H1 (cell line): Measurements from ENCODE around the gene ZNF566. TPM values are rescaled to one million over a fixed set of nuclear protein-coding genes. Genes with fewer than 3 reads are reported as not detected.

Source experiments
- CTCF ChIA-PET: fragments of 300-600 bp; sonication (Branson Sonifier 250); formaldehyde crosslinking; loops from one replicate; lab custom pipeline; 2021; ENCODE audit not compliant: partially characterized antibody; lab: Charles Lee
- POLR2A ChIA-PET: fragments of 300-600 bp; sonication (Branson Sonifier 250); formaldehyde crosslinking; loops from one replicate; lab custom pipeline; 2021; ENCODE audit warnings: inconsistent platforms; ENCODE audit not compliant: partially characterized antibody; lab: Charles Lee
- DNase-seq, 2 experiments: peaks; one replicate each; pipeline versions ENCODE4 v3.0.0 to v3.0.0-alpha.2; 2010 to 2022; ENCODE audit warnings: low spot score in 2 of 2, low read depth in 1 of 2, mixed read lengths in 1 of 2
- FAIRE-seq: peaks from 2 replicates; lab custom pipeline; 2011; peaks lifted over from hg19 to GRCh38; lab: Jason Lieb, UNC
- H2AFZ ChIP-seq: 2 replicates; pipeline ENCODE4 v1.8.1; 2012; ENCODE audit warnings: low read length, inconsistent platforms
- H2AK5ac ChIP-seq: 2 replicates; pipeline ENCODE4 v1.6.1; 2013; ENCODE audit warnings: low read depth, low read length
- H2BK120ac ChIP-seq: replicated peaks from 2 replicates; pipeline ENCODE3; 2013; ENCODE audit warnings: low read depth, low read length, inconsistent platforms
- H2BK12ac ChIP-seq: 2 replicates; pipeline ENCODE4 v1.6.1; 2013; ENCODE audit warnings: low read depth, low read length
- H2BK15ac ChIP-seq: 2 replicates; pipeline ENCODE4 v1.6.1; 2013; ENCODE audit warnings: low read length
- H2BK20ac ChIP-seq: 2 replicates; pipeline ENCODE4 v1.6.1; 2013; ENCODE audit warnings: low read length
- H2BK5ac ChIP-seq: 2 replicates; pipeline ENCODE4 v1.6.1; 2013; ENCODE audit warnings: low read depth, low read length
- H3K14ac ChIP-seq: 2 replicates; pipeline ENCODE4 v1.6.1; 2013; ENCODE audit warnings: inconsistent platforms; ENCODE audit not compliant: insufficient read length
- H3K18ac ChIP-seq: 2 replicates; pipeline ENCODE4 v1.6.1; 2013; ENCODE audit warnings: low read length; ENCODE audit errors: extremely low read depth
- H3K23ac ChIP-seq: 2 replicates; pipeline ENCODE4 v1.6.1; 2013; ENCODE audit warnings: inconsistent platforms; ENCODE audit not compliant: insufficient read length
- H3K23me2 ChIP-seq: 2 replicates; pipeline ENCODE4 v1.6.1; 2013; ENCODE audit warnings: low read depth, low read length
- H3K27ac ChIP-seq: 2 replicates; pipeline ENCODE4 v1.6.1; 2011; ENCODE audit warnings: low read depth, low read length, inconsistent platforms
- H3K27me3 ChIP-seq, 4 experiments: replicated peaks in 1 of 4; 1 replicate in 1 of 4; 2 replicates in 3 of 4; pipeline versions ENCODE4 v1.6.1 to v1.8.1; 2011 to 2013; ENCODE audit warnings: low read length in 3 of 4, mild to moderate bottlenecking in 3 of 4, inconsistent platforms in 2 of 4, mixed read lengths in 2 of 4, moderate library complexity in 1 of 4; ENCODE audit not compliant: control insufficient read depth in 3 of 4, insufficient read depth in 3 of 4; ENCODE audit errors: extremely low read depth in 1 of 4
- H3K36me3 ChIP-seq, 4 experiments: 2 replicates each; pipeline versions ENCODE4 v1.6.1 to v1.8.1; 2011 to 2013; ENCODE audit warnings: mild to moderate bottlenecking in 4 of 4, low read length in 3 of 4, moderate library complexity in 2 of 4, control low read depth in 1 of 4, inconsistent platforms in 1 of 4; ENCODE audit not compliant: insufficient read depth in 4 of 4, control insufficient read depth in 2 of 4
- H3K4ac ChIP-seq: replicated peaks from 2 replicates; pipeline ENCODE3; 2013; ENCODE audit warnings: low read length, low read depth, mixed read lengths, inconsistent platforms; ENCODE audit not compliant: insufficient read length
- H3K4me1 ChIP-seq, 4 experiments: replicated peaks in 1 of 4; 1 replicate in 1 of 4; 2 replicates in 3 of 4; pipeline versions ENCODE4 v1.6.1 to v1.8.1; 2011 to 2013; ENCODE audit warnings: low read length in 3 of 4, inconsistent platforms in 2 of 4, mixed read lengths in 1 of 4; ENCODE audit not compliant: insufficient read depth in 4 of 4, control insufficient read depth in 3 of 4
- H3K4me2 ChIP-seq, 2 experiments: 2 replicates each; pipeline versions ENCODE4 v1.6.1 to v1.8.1; 2011 to 2013; ENCODE audit warnings: low read depth in 2 of 2, low read length in 2 of 2, control low read depth in 1 of 2, inconsistent platforms in 1 of 2, mild to moderate bottlenecking in 1 of 2; ENCODE audit not compliant: insufficient read depth in 1 of 2
- H3K4me3 ChIP-seq, 4 experiments: fragments of 200-600, 300-600 bp in 1 of 4; sonication (generic), shearing (Covaris generic), sonication (Bioruptor Twin) in 1 of 4; 2 replicates each; pipeline versions ENCODE4 v1.5.1 to v1.8.1; 2011 to 2016; ENCODE audit warnings: low read length in 4 of 4, low read depth in 3 of 4, control low read depth in 2 of 4, inconsistent platforms in 2 of 4, mild to moderate bottlenecking in 2 of 4, mixed read lengths in 1 of 4, moderate library complexity in 1 of 4; ENCODE audit not compliant: insufficient read depth in 2 of 4; ENCODE audit errors: extremely low read depth in 1 of 4
- H3K56ac ChIP-seq: replicated peaks from 2 replicates; pipeline ENCODE3; 2013; ENCODE audit warnings: low read depth, mild to moderate bottlenecking, mixed read lengths, low read length, inconsistent platforms; ENCODE audit not compliant: insufficient read length
- H3K79me1 ChIP-seq: 2 replicates; pipeline ENCODE4 v1.6.1; 2013; ENCODE audit warnings: low read depth, low read length, control low read depth
- H3K79me2 ChIP-seq, 2 experiments: 2 replicates each; pipeline versions ENCODE4 v1.6.1 to v1.8.1; 2012 to 2013; ENCODE audit warnings: low read length in 2 of 2, mild to moderate bottlenecking in 2 of 2, inconsistent platforms in 1 of 2; ENCODE audit not compliant: insufficient read depth in 2 of 2, control insufficient read depth in 1 of 2
- H3K9ac ChIP-seq, 4 experiments: replicated peaks in 1 of 4; 1 replicate in 1 of 4; 2 replicates in 3 of 4; pipeline versions ENCODE4 v1.6.1 to v1.8.1; 2011 to 2013; ENCODE audit warnings: low read depth in 3 of 4, low read length in 3 of 4, control low read depth in 2 of 4, mild to moderate bottlenecking in 2 of 4, moderate library complexity in 2 of 4, inconsistent platforms in 1 of 4; ENCODE audit errors: extremely low read depth in 1 of 4
- H3K9me3 ChIP-seq, 2 experiments: 2 replicates each; pipeline versions ENCODE4 v1.6.1 to v1.8.1; 2012 to 2013; ENCODE audit warnings: mild to moderate bottlenecking in 2 of 2, moderate library complexity in 2 of 2, control low read depth in 1 of 2, inconsistent platforms in 1 of 2, low read depth in 1 of 2, low read length in 1 of 2, mixed read lengths in 1 of 2; ENCODE audit not compliant: insufficient read depth in 2 of 2
- H4K20me1 ChIP-seq, 2 experiments: replicated peaks in 1 of 2; 2 replicates each; pipeline versions ENCODE3 to v1.8.1; 2011 to 2013; ENCODE audit warnings: inconsistent platforms in 2 of 2, low read length in 2 of 2, mild to moderate bottlenecking in 1 of 2; ENCODE audit not compliant: insufficient read depth in 2 of 2, control insufficient read depth in 1 of 2
- H4K5ac ChIP-seq: 2 replicates; pipeline ENCODE4 v1.6.1; 2013; ENCODE audit warnings: low read length, low read depth, mixed read lengths, inconsistent platforms; ENCODE audit not compliant: insufficient read length
- H4K8ac ChIP-seq: 2 replicates; pipeline ENCODE4 v1.8.0; 2013; ENCODE audit warnings: mild to moderate bottlenecking, moderate library complexity, low read length, inconsistent platforms; ENCODE audit not compliant: insufficient read depth; ENCODE audit errors: extremely low read depth
- H4K91ac ChIP-seq: replicated peaks from 2 replicates; pipeline ENCODE3; 2013; ENCODE audit warnings: low read length, mixed read lengths, inconsistent platforms; ENCODE audit not compliant: insufficient read length
- GABPA ChIP-seq: IDR thresholded peaks from 2 replicates; pipeline ENCODE4 v1.6.1; 2011; ENCODE audit warnings: mild to moderate bottlenecking, low read length, moderate library complexity, borderline replicate concordance; ENCODE audit not compliant: insufficient read depth
- HDAC2 ChIP-seq, 2 experiments: fragments of 300-600 bp in 1 of 2; sonication (generic) in 1 of 2; IDR thresholded peaks; 2 replicates each; pipeline ENCODE4 v1.6.1; 2011 to 2012; ENCODE audit warnings: low read depth in 2 of 2, low read length in 2 of 2, mild to moderate bottlenecking in 2 of 2, moderate library complexity in 2 of 2, borderline replicate concordance in 1 of 2, inconsistent platforms in 1 of 2
- WGBS, 2 experiments: shearing (Covaris generic) in 1 of 2; methylation state at CpG; one replicate each; pipeline versions ENCODE4 v1.1.6 to v1.1.7; 2013 to 2015; ENCODE audit warnings: low lambda C conversion rate in 2 of 2, mixed read lengths in 2 of 2, inconsistent platforms in 1 of 2, low coverage in 1 of 2, missing lambda C conversion rate in 1 of 2; ENCODE audit not compliant: insufficient replicate concordance in 2 of 2, insufficient coverage in 1 of 2, insufficient read length in 1 of 2; ENCODE audit errors: extremely low coverage in 1 of 2, missing lambda C conversion rate in 1 of 2; 5-methylcytosine and 5-hydroxymethylcytosine counted together
- polyA plus RNA-seq, 7 experiments: library from polyadenylated mRNA; depleted of rRNA in 3 of 7; stranded (reverse) in 5 of 7; unstranded in 2 of 7; fragments of >200 nt in 5 of 7; fragments of 200-250 nt in 2 of 7; gene quantifications; 1 replicate in 5 of 7; 2 replicates in 1 of 7; 4 replicates in 1 of 7; pipeline versions ENCODE4 v1.2.1 to v1.2.3, GENCODE V29; 2011 to 2013; ENCODE audit warnings: missing spikeins in 2 of 7, mixed read lengths in 2 of 7
- total RNA-seq: library from RNA; stranded (reverse); fragmentation: NEBNext Ultra II Directional; extraction: Animal tissue kit (Norgen Biotek cat#: 25700); gene quantifications from 2 replicates; pipeline ENCODE4 v1.2.1, GENCODE V29; 2021
- TF ChIP-seq, protein P1 (sequence below): IDR thresholded peaks from 2 replicates; pipeline ENCODE4 v1.6.1; 2012; ENCODE audit warnings: inconsistent platforms

Gene ZNF566
- total and polyA plus RNA-seq, 2 of the 8 experiments (the other 6 are each of a cell fraction or from before 2014, with no cell fraction given), result 6.9 to 16.6 TPM

GRCh38 chr19:36528194-36528920 is 39.0 kb upstream of the ZNF566 start, which contains the start of gene ZNF260:
Gene ZNF260, minus strand, starts transcription at chr19:36528271. Its CDS starts 13,033 bp downstream, at chr19:36515238.
- FAIRE-seq, result peak; percentile 80
- H4K5ac ChIP-seq, result peak within 1 kb of the TSS; percentile 99
- H3K4me3 ChIP-seq, result peak within 1 kb of the TSS; percentile 72 to 98 (median 85)
- H3K56ac ChIP-seq, result peak within 1 kb of the TSS; percentile 86
- H3K27ac ChIP-seq, result peak within 1 kb of the TSS; percentile 99
- no peaks in the 10 kb centered on the region for H3K27me3 ChIP-seq
- POLR2A ChIA-PET, result interaction anchor here (0.6 to 4.3 kb wide), 34 partner anchors 10 to 689 kb away, joined by 3 to 72 read pairs (median 4); partner anchors contain the start of genes TBCB, ZFP14, ZFP82 and ZNF146
- H2BK12ac ChIP-seq, result peak within 1 kb of the TSS; percentile 99
- peaks cover 8% of the 10 kb centered on the region for H3K23me2 ChIP-seq
- H4K8ac ChIP-seq, result peak within 1 kb of the TSS; percentile 98
- H3K79me1 ChIP-seq, result peaks cover 4% of the 10 kb centered on the region; the same call in 1 of the 2 replicates
- H2AK5ac ChIP-seq, result peak within 1 kb of the TSS; percentile 96
- peaks cover 8 to 45% of the 10 kb centered on the region in 2 experiments for H3K79me2 ChIP-seq
- H3K23ac ChIP-seq, result peak within 1 kb of the TSS; percentile 57
- CTCF ChIA-PET, result interaction anchor here (0.6 to 1.6 kb wide), 3 partner anchors 51 to 782 kb away, joined by 4 to 5 read pairs (median 4); partner anchors contain the start of gene ZNF345
- H3K4me2 ChIP-seq, result peak within 1 kb of the TSS; percentile 97 to 99
- peak within 1 kb of the TSS; percentile 92 for H2BK15ac ChIP-seq
- peak within 1 kb of the TSS; percentile 99 for H4K91ac ChIP-seq
- peak within 1 kb of the TSS; percentile 81 for H3K4ac ChIP-seq
- peaks cover 0 to 4% (median 2%) of the 10 kb centered on the region in 4 experiments; a peak in 6 of 7 replicates for H3K4me1 ChIP-seq
- H2BK120ac ChIP-seq, result peak within 1 kb of the TSS; percentile 86
- H4K20me1 ChIP-seq, result no peaks in the 10 kb centered on the region
- H3K9me3 ChIP-seq, result no peaks in the 10 kb centered on the region
- H2AFZ ChIP-seq, result peak within 1 kb of the TSS; percentile 99
- H2BK5ac ChIP-seq, result peak within 1 kb of the TSS; percentile 99
- DNase-seq, result peak; percentile 92 to 96
- 1% methylated on average over 55 of the region's 55 CpGs; no CpG with 5 or more reads in 1 of the 2 experiments for WGBS, 2 experiments
- H2BK20ac ChIP-seq, result no peak within 1 kb of the TSS
- peak within 1 kb of the TSS; percentile 89 to 100 (median 98) for H3K9ac ChIP-seq
- H3K18ac ChIP-seq, result peak within 1 kb of the TSS; percentile 98
- H3K14ac ChIP-seq, result peak within 1 kb of the TSS; percentile 91
- peaks cover 4 to 12% (median 6%) of the 10 kb centered on the region in 4 experiments; a peak in 5 of 8 replicates for H3K36me3 ChIP-seq
- TF ChIP-seq, protein P1, sequence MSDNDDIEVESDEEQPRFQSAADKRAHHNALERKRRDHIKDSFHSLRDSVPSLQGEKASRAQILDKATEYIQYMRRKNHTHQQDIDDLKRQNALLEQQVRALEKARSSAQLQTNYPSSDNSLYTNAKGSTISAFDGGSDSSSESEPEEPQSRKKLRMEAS, result peak; percentile 86
- TF ChIP-seq GABPA (no peak), HDAC2 (IDR thresholded peaks at IDR 0.05; ENCODE audit: borderline replicate concordance in 1 of 2, low read depth in 2 of 2, low read length in 2 of 2) (no peak)
